Suprapubic skin (tissue), 4 donors: Measurements from ENCODE around the gene FLRT2. TPM values are rescaled to one million over a fixed set of nuclear protein-coding genes. Genes with fewer than 3 reads are reported as not detected.

ENCODE experiments used
- DNase-seq, 2 donors: peaks; one replicate each; pipeline ENCODE4 v3.0.0-alpha.2; 2019; ENCODE audit warnings: low spot score in 2 of 2
- H3K27ac ChIP-seq: fragments of 200-600 bp; sonication (generic); one replicate; pipeline ENCODE4 v1.5.1; 2019
- H3K27me3 ChIP-seq: fragments of 200-600 bp; sonication (generic); one replicate; pipeline ENCODE4 v1.5.1; 2019
- H3K36me3 ChIP-seq: fragments of 200-600 bp; sonication (generic); one replicate; pipeline ENCODE4 v1.5.1; 2019
- H3K4me1 ChIP-seq: fragments of 200-600 bp; sonication (generic); one replicate; pipeline ENCODE4 v1.5.1; 2019
- H3K4me3 ChIP-seq: fragments of 200-600 bp; sonication (generic); one replicate; pipeline ENCODE4 v1.5.1; 2019; ENCODE audit warnings: mild to moderate bottlenecking
- H3K9me3 ChIP-seq: fragments of 200-600 bp; sonication (generic); one replicate; pipeline ENCODE4 v1.5.1; 2019
- EP300 ChIP-seq: sonication (generic); formaldehyde crosslinking; IDR thresholded peaks from one replicate; pipeline ENCODE4 v1.6.1; 2017; ENCODE audit warnings: antibody characterized with exemption
- POLR2A ChIP-seq, 2 donors: fragments of 450-650 bp; IDR thresholded peaks; one replicate each; pipeline ENCODE4 v1.6.1; 2017; ENCODE audit warnings: antibody characterized with exemption in 2 of 2, mild to moderate bottlenecking in 2 of 2, moderate library complexity in 2 of 2
- POLR2AphosphoS5 ChIP-seq, 3 donors: sonication (generic); formaldehyde crosslinking; IDR thresholded peaks; one replicate each; pipeline ENCODE4 v1.6.1; 2017; ENCODE audit warnings: antibody characterized with exemption in 3 of 3
- WGBS: methylation state at CpG from one replicate; pipeline ENCODE4 v1.1.5; 2018; 5-methylcytosine and 5-hydroxymethylcytosine counted together
- total RNA-seq, 4 donors: library from RNA; depleted of rRNA; stranded (reverse); fragments of >200 nt; gene quantifications; one replicate each; pipeline ENCODE4 v1.1.0, GENCODE V29; 2016
- TF ChIP-seq, protein P1 (sequence below), 2 donors: fragments of 200-600 bp in 1 of 2; fragments of 450-650 bp in 1 of 2; sonication (generic) in 1 of 2; IDR thresholded peaks; one replicate each; pipeline ENCODE4 v1.5.1; 2016 to 2019; ENCODE audit warnings: antibody characterized with exemption in 2 of 2, mild to moderate bottlenecking in 1 of 2, moderate library complexity in 1 of 2

The FLRT2 gene
- total RNA-seq, 4 donors from 2014 or later = 21.5 to 41.4 (median 28.0) TPM

DNA sequence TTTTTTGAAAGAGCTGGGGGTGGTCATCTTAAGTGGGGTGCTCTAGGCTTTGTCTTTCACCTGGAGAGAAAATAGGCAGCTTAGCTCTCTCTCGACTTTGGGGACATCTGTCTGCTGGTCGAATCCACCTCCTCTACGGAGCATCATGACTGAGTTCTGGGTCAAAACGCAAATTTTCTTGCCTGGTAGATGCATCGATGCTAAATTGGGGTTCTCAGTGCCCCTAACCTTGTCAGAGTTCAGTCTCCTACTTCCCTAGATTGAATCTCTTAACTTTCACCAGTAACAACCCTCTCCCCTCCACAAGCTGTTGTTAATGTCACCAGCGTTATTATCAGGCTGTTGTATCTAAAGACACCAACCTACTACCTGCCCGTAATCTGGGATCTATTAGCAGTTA, 682 bp downstream of the FLRT2 start:
- TF ChIP-seq EP300 (no peak), POLR2A (IDR thresholded peaks at IDR 0.05) (no peak), POLR2AphosphoS5 (IDR thresholded peaks at IDR 0.05) (no peak)
- TF ChIP-seq, protein P1, sequence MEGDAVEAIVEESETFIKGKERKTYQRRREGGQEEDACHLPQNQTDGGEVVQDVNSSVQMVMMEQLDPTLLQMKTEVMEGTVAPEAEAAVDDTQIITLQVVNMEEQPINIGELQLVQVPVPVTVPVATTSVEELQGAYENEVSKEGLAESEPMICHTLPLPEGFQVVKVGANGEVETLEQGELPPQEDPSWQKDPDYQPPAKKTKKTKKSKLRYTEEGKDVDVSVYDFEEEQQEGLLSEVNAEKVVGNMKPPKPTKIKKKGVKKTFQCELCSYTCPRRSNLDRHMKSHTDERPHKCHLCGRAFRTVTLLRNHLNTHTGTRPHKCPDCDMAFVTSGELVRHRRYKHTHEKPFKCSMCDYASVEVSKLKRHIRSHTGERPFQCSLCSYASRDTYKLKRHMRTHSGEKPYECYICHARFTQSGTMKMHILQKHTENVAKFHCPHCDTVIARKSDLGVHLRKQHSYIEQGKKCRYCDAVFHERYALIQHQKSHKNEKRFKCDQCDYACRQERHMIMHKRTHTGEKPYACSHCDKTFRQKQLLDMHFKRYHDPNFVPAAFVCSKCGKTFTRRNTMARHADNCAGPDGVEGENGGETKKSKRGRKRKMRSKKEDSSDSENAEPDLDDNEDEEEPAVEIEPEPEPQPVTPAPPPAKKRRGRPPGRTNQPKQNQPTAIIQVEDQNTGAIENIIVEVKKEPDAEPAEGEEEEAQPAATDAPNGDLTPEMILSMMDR (IDR thresholded peaks at IDR 0.05) = no peak
- Histone ChIP-seq H3K9me3 (no peaks in the 10 kb centered on the region), H3K4me3 (peak overlapping the region; percentile 78), H3K27me3 (no peaks in the 10 kb centered on the region), H3K4me1 (peaks cover 59% of the 10 kb centered on the region), H3K36me3 (no peaks in the 10 kb centered on the region), H3K27ac (peak overlapping the region; percentile 86)
- WGBS = 0% methylated on average over 7 of the region's 7 CpGs
- no peak for DNase-seq

GRCh38 chr14:85531141-85531586, 1.2 kb downstream of the FLRT2 start:
- Histone ChIP-seq H3K36me3 (no peaks in the 10 kb centered on the region), H3K4me3 (peak overlapping the region; percentile 78), H3K27me3 (no peaks in the 10 kb centered on the region), H3K4me1 (peaks cover 64% of the 10 kb centered on the region), H3K9me3 (no peaks in the 10 kb centered on the region), H3K27ac (peak overlapping the region; percentile 86)
- TF ChIP-seq EP300 (no peak), POLR2AphosphoS5 (IDR thresholded peaks at IDR 0.05) (no peak), POLR2A (IDR thresholded peaks at IDR 0.05) (no peak)
- TF ChIP-seq, protein P1 (IDR thresholded peaks at IDR 0.05) = no peak
- peak; percentile 78 to 79 for DNase-seq
- 6% methylated on average over 9 of the region's 29 CpGs for WGBS

- peak; percentile 83 to 84 for DNase-seq
- no peaks in the 10 kb centered on the region for H3K9me3 ChIP-seq
- no peaks in the 10 kb centered on the region for H3K27me3 ChIP-seq
- under 1% methylated on average over 56 of the region's 61 CpGs for WGBS
- H3K27ac ChIP-seq = peak overlapping the region; percentile 86
- peaks cover 67% of the 10 kb centered on the region for H3K4me1 ChIP-seq
- no peaks in the 10 kb centered on the region for H3K36me3 ChIP-seq
- TF ChIP-seq POLR2AphosphoS5 (IDR thresholded peaks at IDR 0.05) = peak in 2 of 3 donors; percentile 16 to 35
- TF ChIP-seq EP300 = no peak
- TF ChIP-seq, protein P1 (IDR thresholded peaks at IDR 0.05) = peak in 1 of 2 donors; percentile 22
- no peak for TF ChIP-seq POLR2A (IDR thresholded peaks at IDR 0.05)
- peak overlapping the region; percentile 78 for H3K4me3 ChIP-seq
Measured at GRCh38 chr14:85531587-85532373, 1.8 kb downstream of the FLRT2 start.

- Histone ChIP-seq H3K27me3 (no peaks in the 10 kb centered on the region), H3K4me3 (peak overlapping the region; percentile 78), H3K27ac (peak overlapping the region; percentile 86)
Measured at GRCh38 chr14:85532374-85533022, 2.6 kb downstream of the FLRT2 start.

More at GRCh38 chr14:85532374-85533022, 2.6 kb downstream of the FLRT2 start:
- no peak for DNase-seq
- 0% methylated on average over 12 of the region's 12 CpGs for WGBS
- no peak for TF ChIP-seq EP300
- TF ChIP-seq, protein P1 (IDR thresholded peaks at IDR 0.05) = no peak
- no peak for TF ChIP-seq POLR2AphosphoS5 (IDR thresholded peaks at IDR 0.05)
- no peak for TF ChIP-seq POLR2A (IDR thresholded peaks at IDR 0.05)
- peaks cover 70% of the 10 kb centered on the region for H3K4me1 ChIP-seq
- H3K36me3 ChIP-seq = no peaks in the 10 kb centered on the region
- no peaks in the 10 kb centered on the region for H3K9me3 ChIP-seq
